GM12873 (cell line): ENCODE measurements around the gene SLC15A4.

Experiments used
- TF ChIP-seq, protein P1 (sequence below): IDR thresholded peaks from 2 replicates; pipeline ENCODE4 v1.5.1; 2012; ENCODE audit warnings: low read depth, mild to moderate bottlenecking, moderate library complexity, low read length, control low read depth; ENCODE audit not compliant: insufficient read depth; ENCODE audit errors: missing control alignments

SLC15A4 gene

DNA sequence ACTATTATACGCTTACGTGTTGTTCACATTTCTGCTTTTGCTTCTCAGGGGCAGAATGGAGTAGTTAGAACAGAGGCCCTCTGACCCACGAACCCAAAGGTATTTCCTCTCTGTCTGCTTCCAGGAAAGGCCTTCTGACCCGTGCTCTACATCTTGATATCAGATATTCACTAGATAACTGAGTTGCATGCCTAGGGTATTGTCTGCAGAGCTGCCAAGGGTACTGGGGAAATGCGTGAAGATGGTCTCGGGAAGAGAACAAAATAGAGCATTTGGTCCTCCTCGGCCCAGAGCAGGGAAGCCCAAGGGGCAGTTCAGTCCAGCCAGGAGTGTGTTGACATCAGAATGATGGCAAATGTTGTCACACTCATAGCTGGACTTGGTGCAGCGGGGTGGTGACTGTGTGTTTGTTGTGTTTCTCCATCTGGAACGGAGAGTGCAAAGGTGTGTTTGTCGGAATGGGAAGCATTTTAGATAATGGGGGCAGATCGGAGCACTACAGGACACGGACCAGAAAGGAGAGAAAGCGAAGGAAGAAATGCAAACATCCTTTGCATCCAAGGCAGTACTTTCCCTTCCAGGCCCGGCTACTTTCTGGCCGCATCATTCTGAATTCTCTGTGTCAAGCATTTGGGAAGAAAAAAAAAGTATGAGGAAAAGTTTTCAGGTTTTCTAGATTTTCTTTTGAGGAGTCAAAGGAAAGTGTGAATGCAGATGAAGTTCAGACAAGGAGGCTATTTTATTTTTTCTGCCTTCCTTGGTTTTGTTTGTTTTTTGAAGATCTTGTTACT lies 37.7 kb upstream of the SLC15A4 start:
- TF ChIP-seq, protein P1, sequence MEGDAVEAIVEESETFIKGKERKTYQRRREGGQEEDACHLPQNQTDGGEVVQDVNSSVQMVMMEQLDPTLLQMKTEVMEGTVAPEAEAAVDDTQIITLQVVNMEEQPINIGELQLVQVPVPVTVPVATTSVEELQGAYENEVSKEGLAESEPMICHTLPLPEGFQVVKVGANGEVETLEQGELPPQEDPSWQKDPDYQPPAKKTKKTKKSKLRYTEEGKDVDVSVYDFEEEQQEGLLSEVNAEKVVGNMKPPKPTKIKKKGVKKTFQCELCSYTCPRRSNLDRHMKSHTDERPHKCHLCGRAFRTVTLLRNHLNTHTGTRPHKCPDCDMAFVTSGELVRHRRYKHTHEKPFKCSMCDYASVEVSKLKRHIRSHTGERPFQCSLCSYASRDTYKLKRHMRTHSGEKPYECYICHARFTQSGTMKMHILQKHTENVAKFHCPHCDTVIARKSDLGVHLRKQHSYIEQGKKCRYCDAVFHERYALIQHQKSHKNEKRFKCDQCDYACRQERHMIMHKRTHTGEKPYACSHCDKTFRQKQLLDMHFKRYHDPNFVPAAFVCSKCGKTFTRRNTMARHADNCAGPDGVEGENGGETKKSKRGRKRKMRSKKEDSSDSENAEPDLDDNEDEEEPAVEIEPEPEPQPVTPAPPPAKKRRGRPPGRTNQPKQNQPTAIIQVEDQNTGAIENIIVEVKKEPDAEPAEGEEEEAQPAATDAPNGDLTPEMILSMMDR, result no peak

DNA sequence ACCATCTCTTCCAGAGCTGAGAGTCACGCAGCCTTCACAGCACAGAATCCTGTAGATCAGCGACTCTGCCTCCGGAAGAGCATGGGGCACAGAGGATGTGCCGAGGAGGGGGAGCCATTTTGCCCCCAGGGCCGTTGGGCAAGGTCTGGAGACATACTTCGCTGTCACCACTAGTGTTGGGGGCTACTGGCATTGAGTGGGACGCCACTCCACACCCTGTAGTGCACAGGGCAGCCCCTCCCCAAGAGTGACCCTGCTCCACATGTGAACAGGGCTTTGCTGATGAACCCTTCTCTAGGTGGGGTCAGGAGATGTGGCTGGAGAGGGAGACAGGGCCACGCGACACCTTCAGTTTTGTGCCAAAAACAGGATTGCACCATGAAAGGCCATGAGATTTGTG lies 35.6 kb upstream of the SLC15A4 start:
- TF ChIP-seq, protein P1, result no peak

DNA sequence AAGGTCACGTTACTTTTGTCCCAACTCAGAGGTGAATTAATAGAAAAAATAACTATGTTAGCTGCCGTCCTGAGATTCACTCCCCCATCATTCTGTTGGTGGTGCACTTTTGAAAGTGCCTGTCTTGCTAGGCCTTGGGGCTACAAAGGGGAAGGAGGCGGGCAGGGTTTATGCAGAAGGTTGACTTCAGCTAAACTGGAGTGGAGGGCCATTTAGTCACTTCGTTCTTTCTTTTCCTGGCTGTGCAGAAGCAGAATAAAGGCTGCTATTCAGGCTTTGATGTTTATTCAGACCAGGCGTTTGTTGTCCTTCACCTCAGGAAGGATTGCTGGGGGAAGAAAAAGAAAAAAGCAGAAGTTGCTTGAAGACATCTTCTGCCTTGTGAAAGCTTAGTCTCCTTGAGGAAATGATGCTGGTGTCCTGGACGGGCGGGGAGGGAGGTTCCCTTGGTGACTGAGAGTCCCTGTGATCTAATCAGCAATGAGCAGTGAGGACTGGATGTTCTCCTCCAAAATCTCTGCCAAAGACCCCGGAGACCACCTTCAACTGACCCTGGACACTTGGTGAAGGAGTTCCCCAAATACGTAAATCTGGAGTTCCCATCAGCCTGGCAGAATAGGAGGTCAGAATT lies 33.5 kb upstream of the SLC15A4 start:
- TF ChIP-seq, protein P1, result no peak

DNA sequence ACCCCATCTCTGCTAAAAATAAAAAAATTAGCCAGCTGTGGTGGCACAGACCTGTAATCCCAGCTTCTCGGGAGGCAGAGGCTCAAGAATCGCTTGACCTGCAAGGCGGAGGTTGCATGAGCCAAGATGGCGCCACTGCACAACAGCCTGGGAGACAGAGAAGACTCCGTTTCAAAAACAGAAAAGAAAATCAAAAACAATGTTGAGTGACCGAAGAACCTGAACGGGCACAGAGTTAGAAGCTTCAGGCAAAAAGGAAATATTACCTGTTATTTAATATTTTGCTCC lies 33.0 kb upstream of the SLC15A4 start:
- TF ChIP-seq, protein P1, result no peak

DNA sequence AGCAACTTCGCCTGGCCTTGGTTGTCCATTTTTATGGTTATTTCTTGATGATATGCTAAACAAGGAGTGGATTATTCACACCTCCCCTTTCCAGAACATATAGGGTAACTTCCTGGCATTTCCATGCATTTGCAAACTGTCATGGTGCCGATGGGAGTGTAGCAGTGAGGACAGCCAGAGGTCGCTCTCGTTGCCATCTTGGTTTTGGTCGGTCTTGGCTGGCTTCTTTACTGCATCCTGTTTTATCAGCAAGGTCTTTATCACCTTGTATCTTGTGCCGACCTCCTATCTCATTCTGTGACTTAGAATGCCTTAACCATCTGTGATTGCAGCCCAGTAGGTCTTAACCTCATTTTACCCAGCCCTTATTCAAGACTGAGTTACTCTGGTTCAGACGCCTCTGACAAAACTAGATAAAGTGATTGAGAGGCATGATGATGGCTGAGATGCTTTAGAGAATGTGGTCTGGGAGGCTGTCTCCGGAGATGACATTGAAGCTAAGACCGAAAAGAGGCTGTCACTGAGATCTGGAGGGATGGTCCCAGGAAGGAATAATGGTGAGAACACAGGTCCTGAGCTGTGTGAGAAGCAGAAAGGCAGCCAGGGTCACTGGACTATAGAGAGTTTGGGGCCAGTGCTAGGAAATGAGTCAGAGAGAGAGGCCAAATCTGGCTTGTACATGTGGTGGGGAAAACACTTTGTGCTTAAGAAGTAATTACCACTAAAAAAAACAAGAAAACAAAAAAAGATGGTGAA lies 32.5 kb upstream of the SLC15A4 start:
- TF ChIP-seq, protein P1, result no peak

DNA sequence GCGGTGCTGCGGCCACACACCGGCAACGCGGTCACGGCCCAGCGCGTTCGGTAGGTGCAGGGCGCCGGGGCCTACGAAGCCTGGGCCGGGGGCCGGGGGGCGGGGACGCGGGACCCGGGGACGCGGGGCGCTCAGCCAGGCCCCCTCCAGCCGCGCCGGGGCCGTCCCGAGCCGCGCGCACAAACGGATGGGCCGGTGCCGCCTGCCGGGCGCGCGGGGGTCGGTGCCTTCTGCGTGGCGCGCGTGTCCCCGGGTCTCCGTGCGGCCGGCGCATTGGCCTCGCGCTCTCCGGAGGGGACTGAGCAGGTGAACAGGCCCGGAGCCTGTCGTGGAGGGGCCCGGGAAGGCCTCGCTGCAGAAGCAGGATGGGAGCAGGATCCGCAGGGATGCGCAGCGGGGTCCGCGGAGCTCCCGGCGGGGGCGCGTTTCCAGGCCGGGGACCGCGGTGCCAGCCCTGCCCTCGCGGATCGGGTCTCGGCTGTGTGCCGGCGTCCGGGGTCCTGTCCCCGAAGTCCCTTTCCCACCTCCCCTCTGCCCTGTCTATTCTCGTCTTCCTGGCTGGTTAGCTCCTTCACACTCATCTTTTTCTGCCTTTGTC lies 29.9 kb upstream of the SLC15A4 start:
- TF ChIP-seq, protein P1, result no peak

DNA sequence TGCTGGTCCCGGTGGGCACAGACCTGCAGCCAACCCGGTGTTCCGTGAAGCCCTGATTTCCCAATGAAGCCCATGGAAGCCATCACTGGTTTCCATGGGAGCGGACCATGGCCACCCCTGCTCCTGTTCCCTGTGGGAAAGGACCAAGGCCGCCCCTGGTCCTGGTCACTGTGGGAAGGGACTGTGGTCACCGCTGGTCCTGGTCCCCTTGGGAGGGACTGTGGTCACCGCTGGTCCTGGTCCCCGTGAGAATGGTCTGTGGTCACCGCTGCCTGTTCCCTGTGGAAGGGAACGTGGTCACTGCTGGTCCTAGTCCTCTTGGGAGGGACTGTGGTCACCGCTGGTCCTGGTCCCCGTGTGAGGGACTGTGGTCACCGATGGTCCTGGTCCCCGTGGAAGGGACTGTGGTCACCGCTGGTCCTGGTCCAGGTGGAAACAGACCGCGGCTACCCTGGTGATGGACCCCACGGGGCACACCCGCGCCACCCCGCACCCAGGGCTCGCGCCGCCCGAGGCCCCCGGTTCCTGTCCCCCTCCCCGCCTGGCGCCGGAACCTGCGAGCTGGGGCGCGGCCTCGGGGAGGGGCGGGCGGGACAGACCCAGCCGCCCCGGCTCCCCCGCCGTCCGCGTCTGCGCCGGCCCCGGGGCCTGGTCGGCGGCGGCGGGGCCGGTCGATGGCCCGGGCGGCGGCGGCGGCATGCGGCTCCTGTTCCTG lies 29.3 kb upstream of the SLC15A4 start, which contains the start of gene GLT1D1:
Gene GLT1D1 (plus strand): TSS at position 594 of the 715 bp plus-strand sequence. CDS start 104 bp downstream, at position 698.
- TF ChIP-seq, protein P1, result no peak
